ENCODE data around the gene CRELD2.
A peak's percentile ranks its signal among the peaks of the same experiment; 100 is the strongest.

CRELD2 gene

DNA sequence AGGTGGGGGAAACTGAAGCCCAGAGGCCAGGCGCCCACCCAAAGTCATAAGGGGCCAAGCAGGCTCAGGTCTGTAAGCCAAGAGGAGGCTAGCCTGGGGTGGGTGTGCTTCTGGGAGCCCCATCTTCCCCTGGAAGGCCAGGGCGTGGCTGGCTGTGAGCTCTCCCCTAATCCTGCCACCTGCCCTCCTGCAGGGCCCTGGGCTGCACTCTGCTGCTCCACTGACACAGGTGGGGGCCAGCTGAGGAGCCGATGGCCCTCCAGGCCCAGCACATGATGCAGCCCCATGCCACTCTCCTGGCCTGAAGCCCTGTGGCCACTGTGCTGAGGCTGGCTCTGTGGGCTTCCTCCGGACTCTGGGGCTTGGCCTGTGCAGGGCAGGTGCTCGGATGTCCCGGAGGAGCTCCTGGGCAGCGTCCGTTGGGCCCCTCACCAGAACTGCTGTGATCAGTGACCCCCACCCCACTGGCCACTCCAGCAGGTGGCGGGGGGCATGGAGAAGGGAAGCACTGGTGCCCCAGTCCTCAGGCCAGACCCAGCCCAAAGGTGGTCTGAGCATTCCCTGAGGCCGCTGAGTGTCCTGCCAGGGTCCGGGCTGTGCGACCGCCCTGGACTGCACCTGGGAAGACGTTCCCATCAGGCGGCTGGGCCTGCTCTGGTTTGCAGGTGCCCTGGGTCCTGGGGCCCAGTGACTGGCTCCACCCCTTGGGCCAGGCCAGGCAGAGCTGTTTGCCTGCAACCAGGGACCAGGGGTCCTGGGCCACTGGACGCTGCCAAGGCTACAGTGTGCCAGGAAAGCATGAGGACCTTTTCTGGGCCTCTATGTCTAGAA is 50.6 kb downstream of the CRELD2 start:
- DNase-seq (ENCODE audit: low read depth) = no peak

DNA sequence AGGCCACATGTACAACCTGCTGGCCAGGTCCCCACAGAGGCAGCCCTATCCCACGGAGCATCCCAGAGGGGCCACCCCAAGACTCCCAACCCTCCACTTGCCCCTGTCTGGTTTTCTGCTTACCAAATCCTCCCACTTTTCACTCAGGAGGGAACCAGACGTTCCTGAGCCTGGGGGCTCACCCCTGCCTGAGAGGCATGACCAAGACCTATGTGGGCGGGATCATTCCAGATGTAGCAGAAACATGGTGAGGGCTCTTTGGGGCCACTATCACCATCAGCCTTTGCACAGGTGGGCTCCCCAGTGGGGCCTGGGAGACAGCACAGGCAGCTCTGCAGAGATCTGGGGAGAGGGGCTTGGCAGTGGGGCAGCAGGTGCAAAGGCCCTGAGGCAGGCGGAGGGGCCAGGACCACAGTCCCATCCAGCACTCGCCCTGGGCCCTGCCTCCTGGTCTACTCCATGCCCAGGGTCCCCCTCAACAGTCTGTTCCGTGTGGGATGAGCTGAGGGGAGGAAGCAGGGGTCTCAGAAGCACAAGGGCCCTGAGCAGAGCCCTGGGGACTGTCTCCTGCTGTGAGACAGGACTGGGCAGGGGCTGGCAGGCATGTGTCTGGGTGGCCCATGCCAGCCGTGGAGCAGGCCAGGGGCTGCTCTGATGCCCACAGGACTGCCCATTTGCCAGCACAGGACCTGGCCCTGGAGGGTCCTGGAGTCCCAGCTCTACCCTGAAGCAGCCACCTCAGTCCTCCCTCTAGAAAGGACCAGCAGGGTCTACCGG is 51.5 kb downstream of the CRELD2 start:
- no peak for DNase-seq (ENCODE audit: low read depth)

DNA sequence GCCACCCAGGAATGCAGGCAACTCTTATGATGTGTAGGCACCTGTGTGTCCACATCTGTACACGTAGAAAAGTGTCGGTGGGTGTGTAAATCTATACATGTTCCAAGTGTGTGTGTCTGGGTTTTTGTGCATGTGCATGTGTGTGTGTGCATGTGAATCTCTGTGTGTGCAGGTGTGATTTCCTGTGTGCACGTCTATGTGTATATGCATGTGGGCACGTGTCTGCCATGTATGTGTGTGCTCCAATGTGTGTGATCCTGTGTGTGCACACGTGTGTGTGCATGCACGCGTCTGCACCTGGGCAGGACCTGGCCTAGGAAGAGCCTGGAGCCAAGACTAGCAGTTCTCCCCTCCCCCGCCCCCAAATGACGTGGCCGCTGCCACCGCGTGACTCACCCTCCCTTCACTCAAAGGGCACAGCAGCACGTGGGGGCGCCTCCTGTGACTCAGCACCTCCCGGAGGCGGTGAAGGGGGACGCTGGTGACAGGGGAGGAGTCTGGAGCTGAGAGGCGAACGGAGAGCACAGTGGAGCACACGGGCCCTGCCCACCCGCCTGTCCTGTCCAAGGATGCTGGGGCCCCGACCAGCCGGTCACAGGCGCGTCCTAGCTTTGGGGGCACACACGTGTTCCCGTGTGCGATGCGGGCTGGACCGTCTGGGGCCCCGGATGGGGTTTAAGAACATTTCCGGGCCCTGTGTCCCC is 52.2 kb downstream of the CRELD2 start:
- DNase-seq (ENCODE audit: low read depth) = peak; percentile 91

DNA sequence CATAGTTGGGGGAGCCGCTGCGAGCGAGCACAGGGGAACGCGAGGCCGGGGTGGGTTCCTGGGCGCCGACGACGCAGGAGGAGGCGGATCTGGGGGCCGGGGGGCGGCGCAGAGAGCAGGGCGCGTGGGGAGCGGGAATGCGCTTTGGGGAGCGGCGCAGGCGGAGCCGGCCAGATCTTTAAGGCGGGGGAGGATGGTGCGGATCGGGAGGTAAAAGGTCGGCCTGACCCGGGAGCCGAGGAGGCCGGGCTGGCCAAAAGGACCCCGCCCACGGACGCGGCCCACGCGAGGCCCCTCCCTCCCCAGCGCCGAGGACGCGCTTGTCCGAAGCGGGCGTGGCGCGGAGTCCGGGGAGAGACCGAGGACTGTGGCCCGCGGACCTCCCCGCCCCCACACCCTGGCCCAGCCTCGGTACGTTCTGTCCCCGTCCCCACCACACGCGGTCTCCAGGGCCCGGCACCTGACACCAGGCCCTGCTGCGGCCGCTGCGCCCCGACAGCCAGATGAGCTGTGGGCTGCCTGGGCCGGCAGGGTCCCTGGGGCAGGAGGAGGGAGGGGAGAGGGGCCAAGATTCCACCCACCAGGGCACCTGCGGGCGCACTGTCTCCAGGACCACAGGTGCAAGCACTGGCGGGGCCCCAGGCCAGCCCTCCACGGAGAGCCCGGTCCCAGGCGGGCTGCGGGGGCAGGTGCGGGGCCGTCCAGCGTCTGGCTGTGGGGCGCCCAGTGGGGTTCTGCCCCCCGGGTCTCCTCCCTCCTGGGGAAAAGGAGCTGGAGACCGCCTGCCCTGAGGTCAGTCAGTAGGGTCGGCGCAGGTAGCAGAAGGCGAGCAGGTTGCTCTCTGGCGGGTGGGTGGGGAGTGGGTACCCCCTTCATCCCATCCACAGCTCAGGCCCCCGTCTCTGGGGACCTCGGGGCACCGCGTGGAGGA is 53.1 kb downstream of the CRELD2 start:
- DNase-seq (ENCODE audit: low read depth) = no peak

DNA sequence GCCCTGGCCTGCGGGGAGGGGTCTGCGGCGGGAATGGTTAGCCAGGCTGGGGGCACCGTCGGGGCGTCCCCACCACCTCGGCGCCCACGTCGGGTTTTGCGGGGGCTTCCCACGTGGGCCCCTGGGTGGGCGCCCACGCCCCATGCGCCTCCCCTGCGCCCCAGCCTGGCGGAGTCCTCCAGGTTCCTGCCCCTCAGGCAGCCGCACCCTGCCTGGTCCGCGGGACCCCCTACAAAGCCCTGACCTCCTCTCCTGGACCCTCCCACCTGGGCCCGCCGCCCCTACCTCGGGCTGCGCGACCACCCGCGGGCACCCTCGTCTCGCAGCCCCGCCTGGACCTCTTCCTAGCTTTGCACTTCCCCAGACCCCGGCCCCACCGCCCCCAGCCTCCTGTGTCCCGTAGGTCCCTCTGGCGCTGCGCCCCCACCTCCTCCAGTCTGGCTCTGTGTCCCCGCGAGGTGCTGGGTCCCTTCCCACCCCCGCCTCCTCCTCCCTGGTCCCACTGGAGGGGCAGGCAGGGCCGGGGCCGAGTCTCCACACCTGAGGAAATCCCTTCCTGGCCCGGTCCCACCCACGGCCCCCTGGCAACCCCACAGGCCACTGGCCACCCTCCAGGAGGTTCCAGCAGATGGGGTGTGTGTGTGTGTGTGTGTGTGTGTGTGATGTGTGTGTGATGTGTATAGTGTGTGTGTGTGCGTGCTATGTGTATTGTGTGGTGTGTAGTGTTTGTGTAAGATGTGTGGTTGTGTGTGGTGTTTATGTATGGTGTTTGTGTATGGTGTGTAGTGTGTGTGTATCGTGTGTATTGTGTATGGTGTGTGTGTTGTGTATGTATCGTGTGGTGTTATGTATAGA is 54.0 kb downstream of the CRELD2 start:
- DNase-seq (ENCODE audit: low read depth) = no peak

DNA sequence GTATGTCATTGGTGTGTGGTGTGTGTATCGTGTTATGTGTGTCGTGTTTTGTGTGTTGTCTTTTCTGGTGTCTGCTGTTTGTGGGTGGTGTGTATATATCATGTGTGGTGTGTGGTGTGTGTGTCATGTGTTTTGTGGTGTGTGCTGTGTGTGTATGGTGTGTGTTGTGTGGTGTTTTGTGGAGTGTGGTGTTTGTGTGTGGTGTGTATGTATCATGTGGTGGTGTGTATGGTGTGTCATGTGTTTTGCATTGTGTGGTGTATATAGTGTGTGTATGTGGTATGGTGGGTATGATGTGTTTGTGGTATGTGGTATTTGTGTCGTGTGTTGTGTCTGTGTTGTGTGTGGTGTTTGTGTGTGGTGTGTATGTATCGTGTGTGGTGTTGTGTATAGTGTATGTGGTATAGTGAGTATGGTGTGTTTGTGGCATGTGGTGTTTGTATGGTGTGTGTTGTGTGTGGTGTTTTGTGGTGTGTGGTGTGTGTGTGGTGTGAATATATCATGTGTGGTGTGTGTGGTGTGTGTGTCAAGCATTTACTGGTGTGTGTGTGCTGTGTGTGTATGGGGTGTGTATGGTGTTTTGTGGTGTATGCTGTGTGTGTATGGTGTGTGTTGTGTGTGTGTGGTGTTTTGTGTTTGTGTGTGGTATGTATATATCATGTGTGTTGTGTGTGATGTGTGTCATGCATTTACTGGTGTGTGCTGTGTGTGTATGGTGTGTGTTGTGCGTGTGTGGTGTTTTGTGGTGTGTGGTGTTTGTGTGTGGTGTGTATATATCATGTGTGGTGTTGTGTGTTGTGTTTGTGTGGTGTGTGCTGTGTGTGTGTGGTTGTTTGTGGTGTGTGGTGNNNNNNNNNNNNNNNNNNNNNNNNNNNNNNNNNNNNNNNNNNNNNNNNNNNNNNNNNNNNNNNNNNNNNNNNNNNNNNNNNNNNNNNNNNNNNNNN is 54.9 kb downstream of the CRELD2 start:
- no peak for DNase-seq (ENCODE audit: low read depth)

DNA sequence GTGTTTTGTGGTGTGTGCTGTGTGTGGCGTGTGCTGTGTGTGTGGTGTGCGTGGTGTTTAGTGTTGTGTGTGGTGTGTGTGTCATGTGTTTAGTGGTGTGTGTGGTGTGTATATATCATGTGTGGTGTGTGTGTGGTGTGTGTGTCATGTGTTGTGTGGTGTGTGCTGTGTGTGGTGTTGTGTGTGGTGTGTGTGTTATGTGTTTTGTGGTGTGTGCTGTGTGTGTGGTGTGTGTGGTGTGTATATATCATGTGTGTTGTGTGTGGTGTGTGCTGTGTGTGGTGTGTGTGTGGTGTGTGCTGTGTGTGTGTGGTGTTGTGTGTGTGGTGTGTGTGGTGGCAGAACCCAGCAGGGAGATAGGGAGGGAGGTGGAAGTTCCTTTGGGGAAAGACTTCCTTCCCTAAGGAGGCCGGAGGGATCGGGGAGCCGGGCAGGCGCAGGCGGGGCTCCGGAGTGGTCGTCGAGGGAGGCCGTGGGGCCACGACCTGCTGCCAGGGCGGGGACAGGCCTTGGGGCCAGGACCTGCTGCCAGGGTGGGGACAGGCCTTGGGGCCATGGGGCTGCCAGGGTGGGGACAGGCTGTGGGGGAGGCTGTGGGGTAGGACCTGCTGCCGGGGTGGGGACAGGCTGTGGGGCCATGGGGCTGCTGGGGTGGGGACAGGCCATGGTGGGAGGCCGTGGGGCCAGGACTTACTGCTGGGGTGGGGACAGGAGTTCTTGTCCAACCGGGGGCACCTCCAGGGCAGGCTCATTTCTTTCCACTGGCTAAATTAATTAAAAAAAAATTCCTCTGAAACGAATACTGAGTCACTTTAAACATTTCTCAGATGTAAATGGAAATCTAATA is 57.3 kb downstream of the CRELD2 start:
- DNase-seq (ENCODE audit: low read depth) = no peak

DNA sequence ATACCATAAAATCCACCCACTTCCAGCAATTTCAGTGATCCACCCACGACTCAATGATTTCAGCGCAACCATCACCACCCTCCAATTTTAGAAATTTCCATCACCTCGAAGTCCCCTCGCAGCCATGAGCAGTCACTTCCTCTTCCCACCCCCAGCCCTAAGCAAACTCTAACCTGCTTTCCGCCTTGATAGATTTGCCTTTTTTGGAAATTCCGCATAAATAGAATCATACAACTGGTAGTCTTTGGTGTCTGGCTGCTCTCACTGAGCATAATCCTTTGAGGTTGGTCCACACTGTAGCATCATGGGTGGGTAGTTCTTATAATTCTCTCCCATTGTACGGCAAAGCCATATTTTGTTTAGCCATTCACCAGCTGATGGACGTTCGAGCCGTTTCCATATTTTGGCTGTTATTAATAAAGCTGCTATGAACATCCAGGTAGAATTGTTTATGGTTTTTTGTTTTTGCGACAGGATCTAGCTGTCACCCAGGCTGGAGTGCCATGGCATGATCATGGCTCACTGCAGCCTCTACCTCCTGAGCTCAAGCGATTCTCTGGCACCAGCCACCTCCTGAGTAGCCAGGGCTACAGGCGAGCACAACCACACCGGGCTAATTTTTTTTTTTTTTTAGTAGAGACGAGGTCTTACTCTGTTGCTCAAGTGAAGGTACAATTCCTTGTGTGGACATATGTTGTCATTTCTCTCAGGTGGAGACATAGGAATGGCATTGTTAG is 58.2 kb downstream of the CRELD2 start:
- DNase-seq (ENCODE audit: low read depth) = no peak
